ENCODE measurements around the gene POP4.

GRCh38 chr19:29640231-29640630 is 34.1 kb downstream of the POP4 start:
- TF ChIP-seq POLR2AphosphoS5 (IDR thresholded peaks at IDR 0.05), result no peak
- TF ChIP-seq CTCF (IDR thresholded peaks at IDR 0.05; ENCODE audit: poor library complexity, severe bottlenecking), result no peak
- no peak for TF ChIP-seq REST (IDR thresholded peaks at IDR 0.05; ENCODE audit: borderline replicate concordance)
- no peak for TF ChIP-seq RAD21 (conservative IDR thresholded peaks at IDR 0.05)
- TF ChIP-seq EP300 (conservative IDR thresholded peaks at IDR 0.05; ENCODE audit: poor library complexity, severe bottlenecking), result no peak
- TF ChIP-seq EZH2 (IDR thresholded peaks at IDR 0.05; ENCODE audit: borderline replicate concordance, insufficient read depth, low read length, poor library complexity, severe bottlenecking), result no peak
- no peak for TF ChIP-seq TAF1 (IDR thresholded peaks at IDR 0.05; ENCODE audit: low read depth)
- no peak for TF ChIP-seq SMC3 (conservative IDR thresholded peaks at IDR 0.05; ENCODE audit: poor library complexity)
